SK-N-SH treated with all-trans-retinoic acid at 6 μM for 48 hours (cell line): ENCODE data around the gene GPR6.

ENCODE experiments used
- ZFP3 ChIP-seq: fragments of 250-450 bp; sonication (Bioruptor Pico); IDR thresholded peaks from 2 replicates; pipeline ENCODE4 v1.5.0; 2020; ENCODE audit warnings: mild to moderate bottlenecking, moderate library complexity
- ZFP30 ChIP-seq: fragments of 450-650 bp; formaldehyde crosslinking; IDR thresholded peaks from 2 replicates; pipeline ENCODE4 v1.5.0; 2022; ENCODE audit warnings: mild to moderate bottlenecking, moderate library complexity
- ZNF70 ChIP-seq: fragments of 450-650 bp; formaldehyde crosslinking; IDR thresholded peaks from 2 replicates; pipeline ENCODE4 v1.5.0; 2020; ENCODE audit warnings: mild to moderate bottlenecking, moderate library complexity
- TF ChIP-seq, protein P1 (sequence below): fragments of 250-450 bp; sonication (Bioruptor Pico); IDR thresholded peaks from 2 replicates; pipeline ENCODE4 v1.8.0; 2020; ENCODE audit warnings: mild to moderate bottlenecking, moderate library complexity, borderline replicate concordance

DNA sequence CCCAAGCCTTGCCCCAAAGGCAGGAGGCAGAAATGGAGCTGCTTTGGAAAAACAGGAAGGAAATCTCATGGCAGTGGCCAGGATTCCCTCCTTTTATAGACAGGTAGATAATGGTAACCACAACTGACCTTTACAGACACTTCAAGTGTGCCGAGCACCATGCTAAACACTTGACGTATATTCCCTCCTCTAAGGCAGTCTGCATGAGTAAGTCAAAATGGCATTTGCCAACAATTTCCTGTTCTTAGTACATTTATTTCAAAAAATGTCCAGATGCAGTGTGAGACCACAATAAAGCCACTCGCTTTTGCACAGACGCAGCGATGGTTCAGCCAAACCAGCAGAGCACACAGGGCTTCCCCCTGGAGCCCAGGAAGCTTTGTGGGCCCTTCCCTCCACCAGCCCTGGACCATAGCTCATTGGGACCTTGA is 16.5 kb upstream of the GPR6 start:
- TF ChIP-seq, protein P1, sequence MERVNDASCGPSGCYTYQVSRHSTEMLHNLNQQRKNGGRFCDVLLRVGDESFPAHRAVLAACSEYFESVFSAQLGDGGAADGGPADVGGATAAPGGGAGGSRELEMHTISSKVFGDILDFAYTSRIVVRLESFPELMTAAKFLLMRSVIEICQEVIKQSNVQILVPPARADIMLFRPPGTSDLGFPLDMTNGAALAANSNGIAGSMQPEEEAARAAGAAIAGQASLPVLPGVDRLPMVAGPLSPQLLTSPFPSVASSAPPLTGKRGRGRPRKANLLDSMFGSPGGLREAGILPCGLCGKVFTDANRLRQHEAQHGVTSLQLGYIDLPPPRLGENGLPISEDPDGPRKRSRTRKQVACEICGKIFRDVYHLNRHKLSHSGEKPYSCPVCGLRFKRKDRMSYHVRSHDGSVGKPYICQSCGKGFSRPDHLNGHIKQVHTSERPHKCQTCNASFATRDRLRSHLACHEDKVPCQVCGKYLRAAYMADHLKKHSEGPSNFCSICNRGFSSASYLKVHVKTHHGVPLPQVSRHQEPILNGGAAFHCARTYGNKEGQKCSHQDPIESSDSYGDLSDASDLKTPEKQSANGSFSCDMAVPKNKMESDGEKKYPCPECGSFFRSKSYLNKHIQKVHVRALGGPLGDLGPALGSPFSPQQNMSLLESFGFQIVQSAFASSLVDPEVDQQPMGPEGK (CRISPR knock-in tag): no peak
- TF ChIP-seq ZFP30 (CRISPR knock-in tag) (no peak), ZFP3 (no peak), ZNF70 (CRISPR knock-in tag) (no peak)
